ENCODE results near the gene ARID4A.
A peak's percentile ranks its signal among the peaks of the same experiment; 100 is the strongest.
"Not testable (repeated sequence)": the region's sequence is repeated elsewhere in the genome, so short reads cannot be mapped to it uniquely, and the experiment has no call there.

ARID4A gene

GRCh38 chr14:58296726-58297125 lies 1.6 kb upstream of the ARID4A start:
- no peak for DNase-seq

- no peak for DNase-seq
Measured at GRCh38 chr14:58297412-58297761, 968 bp upstream of the ARID4A start.

- DNase-seq, result peak; percentile 100
Measured at GRCh38 chr14:58297762-58298476, 436 bp upstream of the ARID4A start.

- DNase-seq, result no peak
Measured at GRCh38 chr14:58299401-58300330, 1.3 kb downstream of the ARID4A start.

GRCh38 chr14:58301416-58301815 lies 3.1 kb downstream of the ARID4A start:
- no peak for DNase-seq

GRCh38 chr14:58305730-58306129 lies 7.4 kb downstream of the ARID4A start:
- DNase-seq, result no peak

- no peak for DNase-seq
Measured at GRCh38 chr14:58307597-58308316, 9.4 kb downstream of the ARID4A start.

GRCh38 chr14:58309086-58309485 lies 10.7 kb downstream of the ARID4A start:
- DNase-seq, result no peak

GRCh38 chr14:58313699-58314098 lies 15.3 kb downstream of the ARID4A start:
- DNase-seq, result no peak

GRCh38 chr14:58315606-58316005 lies 17.3 kb downstream of the ARID4A start:
- no peak for DNase-seq

- no peak for DNase-seq
Measured at GRCh38 chr14:58327019-58327418, 28.7 kb downstream of the ARID4A start.

- DNase-seq, result peak; percentile 100
Measured at GRCh38 chr14:58331111-58331510, 32.8 kb downstream of the ARID4A start.

- no peak for DNase-seq
Measured at GRCh38 chr14:58332561-58332960, 34.2 kb downstream of the ARID4A start.

GRCh38 chr14:58339666-58340065 lies 41.3 kb downstream of the ARID4A start:
- DNase-seq, result not testable (repeated sequence)

- no peak for DNase-seq
Measured at GRCh38 chr14:58341152-58341748, 42.9 kb downstream of the ARID4A start.

- DNase-seq, result not testable (repeated sequence)
Measured at GRCh38 chr14:58343535-58343934, 45.2 kb downstream of the ARID4A start.

GRCh38 chr14:58353516-58354299 lies 55.4 kb downstream of the ARID4A start:
- no peak for DNase-seq

GRCh38 chr14:58354808-58355207 lies 56.5 kb downstream of the ARID4A start:
- no peak for DNase-seq

GRCh38 chr14:58356268-58356667 lies 57.9 kb downstream of the ARID4A start:
- no peak for DNase-seq

- DNase-seq, result not testable (repeated sequence)
Measured at GRCh38 chr14:58362272-58362671, 63.9 kb downstream of the ARID4A start.

GRCh38 chr14:58362798-58363412 lies 64.5 kb downstream of the ARID4A start:
- peak; percentile 4 for DNase-seq

- DNase-seq, result no peak
Measured at GRCh38 chr14:58364316-58364715, 66.0 kb downstream of the ARID4A start.

Measured in NCI-H1092 (cell line).